Right kidney (tissue), 1 donor: Measurements from ENCODE around the gene FMO5.
A peak's percentile ranks its signal among the peaks of the same experiment; 100 is the strongest.
"Not testable (repeated sequence)": the region's sequence is repeated elsewhere in the genome, so short reads cannot be mapped to it uniquely, and the experiment has no call there.

Experiments
- DNase-seq: peaks from one replicate; pipeline ENCODE4 v3.0.0-alpha.2; 2016

FMO5 gene

GRCh38 chr1:147208619-147209018 lies 16.5 kb downstream of the FMO5 start:
- no peak for DNase-seq

DNA sequence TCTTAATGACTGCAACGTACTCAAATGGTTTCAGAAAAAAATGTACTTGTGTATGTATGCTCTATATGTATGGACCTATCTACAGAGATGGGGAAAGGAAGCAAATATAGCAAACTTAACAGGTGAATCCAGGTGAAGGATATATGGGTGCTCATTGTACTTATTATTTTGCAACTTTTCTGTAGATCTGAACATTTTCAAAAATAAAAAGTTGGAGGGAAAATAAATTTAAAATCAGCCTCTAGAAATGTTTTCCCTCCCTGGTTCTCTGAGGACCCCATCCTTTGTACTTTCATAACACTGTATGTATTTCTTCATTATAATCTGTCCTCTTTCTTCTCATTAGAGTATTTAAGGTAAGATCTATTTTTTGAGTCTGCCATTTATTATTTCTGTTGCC lies 17.9 kb downstream of the FMO5 start:
- DNase-seq, result no peak

- DNase-seq, result no peak
Measured at GRCh38 chr1:147204080-147204479, 21.1 kb downstream of the FMO5 start.

GRCh38 chr1:147202576-147202975 lies 22.6 kb downstream of the FMO5 start:
- DNase-seq, result no peak

GRCh38 chr1:147201786-147202185 lies 23.4 kb downstream of the FMO5 start:
- DNase-seq, result no peak

DNA sequence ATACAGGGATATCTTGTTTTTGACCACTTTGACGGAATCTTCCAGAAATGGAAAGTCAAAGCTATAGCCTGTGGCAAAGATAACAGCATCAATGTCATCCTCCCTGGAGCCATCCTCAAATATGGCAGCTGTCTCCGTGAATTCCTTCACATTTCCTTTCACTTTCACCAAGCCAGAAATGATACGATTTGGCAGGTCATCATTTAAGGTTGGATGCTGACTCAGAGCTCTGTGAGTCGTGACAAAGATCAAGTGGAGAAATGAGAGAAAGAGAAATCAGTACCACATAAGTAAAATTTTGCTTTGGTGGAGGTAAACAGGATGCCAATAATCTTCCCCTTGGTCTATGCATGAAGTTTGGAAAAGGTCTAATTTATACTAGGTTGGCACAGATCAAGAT lies 23.9 kb downstream of the FMO5 start:
- DNase-seq, result no peak

DNA sequence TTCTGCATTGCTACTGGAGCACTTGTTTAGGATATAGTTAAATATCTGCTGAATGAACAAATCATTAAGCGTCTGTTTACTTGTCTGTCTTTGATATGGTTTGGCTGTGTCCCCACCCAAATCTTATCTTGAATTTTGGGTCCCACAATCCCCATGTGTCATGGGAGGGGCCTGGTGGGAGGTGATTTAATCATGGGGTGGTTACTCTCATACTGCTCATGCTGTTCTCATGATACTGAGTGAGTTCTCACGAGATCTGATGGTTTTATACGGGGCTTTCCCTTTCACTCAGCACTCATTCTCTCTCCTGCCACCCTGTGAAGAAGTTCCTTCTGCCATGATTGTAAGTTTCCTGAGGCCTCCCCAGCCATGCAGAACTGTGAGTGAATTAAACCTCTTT lies 27.8 kb downstream of the FMO5 start:
- not testable (repeated sequence) for DNase-seq

DNA sequence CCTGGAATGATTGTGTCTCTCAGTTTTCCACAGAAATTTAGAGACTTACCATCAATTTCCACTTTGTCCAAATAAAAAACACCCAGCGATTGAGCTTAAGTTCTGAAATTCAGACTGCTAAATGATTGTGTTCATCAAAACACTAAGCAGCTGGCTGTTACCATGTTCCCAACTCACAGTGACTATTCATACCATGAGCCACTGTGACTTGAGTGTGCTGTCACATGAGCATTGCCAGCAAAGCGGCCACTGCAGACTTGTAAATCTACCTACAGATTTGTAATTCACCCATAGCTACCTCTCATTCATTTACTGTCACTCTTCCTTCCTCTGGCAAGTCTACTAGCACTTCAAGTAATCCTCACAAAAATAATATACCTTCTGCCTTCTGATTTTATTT lies 35.6 kb downstream of the FMO5 start:
- no peak for DNase-seq

GRCh38 chr1:147185432-147185831 lies 39.7 kb downstream of the FMO5 start:
- no peak for DNase-seq

- DNase-seq, result peak; percentile 57
Measured at GRCh38 chr1:147177611-147178380, 47.3 kb downstream of the FMO5 start.

GRCh38 chr1:147172168-147173016 lies 52.7 kb downstream of the FMO5 start, which contains the start of gene PRKAB2:
Gene PRKAB2 (minus strand): TSS chr1:147172470. CDS start chr1:147172144, 326 bp downstream.
- DNase-seq, result peak; percentile 98

DNA sequence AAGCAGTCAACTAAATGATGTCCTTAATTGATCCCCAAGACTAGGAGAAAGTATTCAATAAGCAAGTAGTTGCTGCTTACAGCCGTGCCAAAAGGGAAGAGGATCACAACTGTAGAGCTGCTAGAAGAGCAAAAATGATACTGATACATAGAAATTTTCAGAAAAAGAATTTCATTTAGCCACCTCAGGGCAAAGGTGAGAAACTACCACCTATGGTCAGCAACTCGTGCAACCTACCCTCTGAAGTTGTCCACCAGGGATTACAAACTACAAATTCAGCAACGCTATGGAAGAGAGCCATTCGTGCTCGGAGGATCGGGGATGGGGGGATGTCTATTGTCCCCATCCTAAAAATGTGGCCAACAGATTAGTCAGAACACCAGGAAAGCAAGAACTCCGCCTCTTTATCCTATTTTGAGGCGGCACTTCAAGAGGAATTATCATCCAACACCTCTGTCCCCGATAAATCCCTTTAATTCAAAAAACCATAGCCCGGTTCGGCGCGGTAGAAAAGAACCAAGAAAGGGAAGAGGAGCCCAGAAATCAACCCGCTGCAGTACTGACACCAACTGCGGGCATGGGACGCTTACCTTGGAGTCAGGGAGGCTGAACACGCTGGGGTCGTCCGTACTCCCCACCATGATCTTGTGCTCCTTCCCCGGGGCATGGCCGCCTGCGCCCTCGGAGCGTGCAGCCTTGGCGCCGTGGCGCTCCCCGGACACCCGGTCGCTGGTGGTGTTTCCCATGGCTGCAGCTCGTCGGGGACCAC lies 53.6 kb downstream of the FMO5 start:
- no peak for DNase-seq

DNA sequence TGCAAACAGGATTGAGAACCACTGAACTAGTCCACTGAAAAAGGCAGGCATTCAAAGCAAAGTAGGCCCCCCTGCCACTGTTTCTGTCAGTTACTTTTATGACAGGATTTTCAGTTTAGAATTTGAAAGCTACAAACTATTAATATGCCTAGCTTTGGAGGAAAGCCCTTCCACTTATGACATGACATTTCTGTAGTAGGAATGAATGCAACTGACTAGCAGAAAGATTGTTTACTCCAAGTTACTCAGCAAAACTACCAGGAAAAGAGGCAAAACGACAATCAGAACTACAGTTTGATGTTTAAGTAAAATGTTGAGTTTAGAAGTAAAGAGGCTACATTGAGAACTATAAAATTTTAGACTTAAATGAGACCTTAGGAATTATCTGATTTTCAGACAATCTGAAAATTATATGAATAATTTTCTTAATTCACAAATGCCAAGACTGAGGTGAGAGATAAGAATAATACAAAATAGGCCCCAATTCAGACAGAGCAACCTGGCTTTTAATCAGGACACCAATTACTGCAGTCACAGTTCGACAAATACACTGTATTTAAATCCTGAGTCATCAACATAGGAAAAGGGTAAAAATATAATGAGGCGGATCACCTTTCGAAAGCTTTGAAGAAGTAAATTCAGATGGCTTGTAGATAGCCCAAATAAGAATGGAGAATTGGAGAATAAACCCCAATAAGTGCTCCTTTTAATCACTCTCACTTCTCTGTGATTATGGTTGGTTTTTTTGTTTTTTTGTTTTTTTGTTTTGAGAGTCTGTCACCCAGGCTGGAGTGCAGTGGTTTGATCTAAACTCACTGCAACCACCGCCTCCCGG lies 55.1 kb downstream of the FMO5 start:
- no peak for DNase-seq

GRCh38 chr1:147169171-147169570 lies 56.0 kb downstream of the FMO5 start:
- DNase-seq, result no peak

DNA sequence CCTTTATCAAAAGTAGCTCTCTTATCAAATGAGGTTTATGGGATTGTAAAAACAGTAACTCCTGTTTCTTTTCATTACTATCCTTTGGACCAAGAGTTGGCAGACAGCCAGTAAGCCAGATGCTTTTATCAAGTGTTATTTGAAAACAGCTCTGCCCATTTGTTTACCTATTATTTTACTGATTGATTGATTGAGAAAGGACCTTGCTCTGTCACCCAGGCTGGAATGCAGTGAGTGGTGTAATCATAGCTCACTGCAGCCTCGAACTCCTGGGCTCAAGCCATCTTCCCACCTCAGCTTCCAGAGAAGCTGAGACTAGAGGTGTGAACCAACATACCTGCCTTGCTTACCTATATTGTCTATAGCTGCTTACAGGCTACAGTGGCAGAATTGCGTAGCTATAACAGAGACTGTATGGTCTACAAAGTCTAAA lies 56.5 kb downstream of the FMO5 start:
- no peak for DNase-seq

DNA sequence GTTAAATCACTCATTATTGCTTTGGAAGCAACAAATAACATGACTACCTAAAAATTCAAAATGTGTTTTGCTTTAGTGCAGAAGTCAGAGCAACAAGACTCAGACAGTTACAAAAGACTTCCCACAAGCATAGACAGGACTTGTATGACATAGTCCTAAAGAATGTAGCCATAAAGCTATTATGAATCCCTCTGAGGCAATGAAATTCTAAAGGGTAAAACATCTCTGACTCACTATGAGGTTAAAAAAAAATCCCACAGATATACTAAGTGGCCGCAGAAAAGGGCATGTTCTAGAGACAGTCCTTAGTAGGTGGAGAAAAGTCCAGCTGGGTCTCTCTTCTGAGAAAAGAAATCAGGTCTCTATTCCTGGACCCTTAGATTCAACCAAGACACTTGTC lies 57.8 kb downstream of the FMO5 start:
- DNase-seq, result no peak

- DNase-seq, result no peak
Measured at GRCh38 chr1:147163019-147163418, 62.1 kb downstream of the FMO5 start.

DNA sequence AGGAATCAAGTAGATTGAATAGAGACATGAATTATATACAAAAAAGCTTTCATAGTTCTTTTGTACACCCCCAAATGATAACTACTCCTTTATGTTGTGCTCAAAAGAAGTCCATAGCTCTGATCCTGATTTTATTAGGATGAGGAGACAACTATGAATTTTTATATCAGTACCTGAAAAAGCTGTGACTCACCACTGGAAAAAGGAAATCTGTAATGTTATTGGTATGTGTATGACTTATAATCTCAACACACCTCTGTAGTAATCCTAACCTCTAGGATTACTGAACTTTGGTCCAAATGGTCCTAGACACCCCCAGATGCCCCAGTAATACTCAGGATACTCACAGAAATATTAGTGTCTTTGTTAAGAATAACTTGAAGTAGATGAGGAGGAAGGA lies 63.0 kb downstream of the FMO5 start:
- no peak for DNase-seq

- DNase-seq, result not testable (repeated sequence)
Measured at GRCh38 chr1:147157116-147157515, 68.0 kb downstream of the FMO5 start.

- no peak for DNase-seq
Measured at GRCh38 chr1:147156642-147157041, 68.5 kb downstream of the FMO5 start.

DNA sequence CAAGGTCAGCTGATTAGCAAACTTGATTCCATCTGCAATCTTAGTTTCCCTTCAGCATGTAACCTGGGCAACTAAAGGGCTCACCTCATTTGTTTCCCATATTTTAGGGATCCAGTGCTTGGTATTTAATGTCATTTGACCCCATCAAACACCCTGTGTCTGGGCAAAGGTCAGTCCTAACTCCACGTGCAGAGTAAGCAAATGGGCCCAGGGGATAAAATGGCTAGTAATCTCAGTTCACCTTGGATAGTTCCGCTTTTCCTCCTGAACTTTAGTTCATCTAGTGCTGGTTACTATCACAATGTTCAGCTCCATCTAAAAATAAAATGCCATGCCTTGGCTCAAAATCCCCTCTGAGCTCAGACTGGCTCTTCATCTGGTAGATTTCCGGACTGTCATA lies 72.4 kb downstream of the FMO5 start:
- no peak for DNase-seq

- no peak for DNase-seq
Measured at GRCh38 chr1:147151244-147151643, 73.9 kb downstream of the FMO5 start.
